K562 (cell line): ENCODE measurements around the gene DTNB. TPM values are rescaled to one million over a fixed set of nuclear protein-coding genes. Genes with fewer than 3 reads are reported as not detected.

Experiments
- PPARD ChIP-seq: fragments of 250-450 bp; sonication (Bioruptor Pico); IDR thresholded peaks from 2 replicates; pipeline ENCODE4 v1.8.0; 2022; ENCODE audit warnings: inconsistent platforms, mild to moderate bottlenecking, moderate library complexity
- RAD21 ChIP-seq, 2 experiments: fragments of 250-450 bp in 1 of 2; fragments of 450-650 bp in 1 of 2; sonication (Bioruptor Pico) in 1 of 2; formaldehyde crosslinking in 1 of 2; IDR thresholded peaks in 1 of 2; conservative IDR thresholded peaks in 1 of 2; 2 replicates each; pipeline versions ENCODE4 v1.4.0 to v1.8.0; 2020 to 2022; ENCODE audit warnings: mild to moderate bottlenecking in 2 of 2, moderate library complexity in 1 of 2
- TSHZ1 ChIP-seq: fragments of 250-450 bp; sonication (Bioruptor Pico); IDR thresholded peaks from 2 replicates; pipeline ENCODE4 v1.4.0; 2020; ENCODE audit warnings: mild to moderate bottlenecking, moderate library complexity
- ZNF354B ChIP-seq: fragments of 250-450 bp; sonication (Bioruptor Pico); IDR thresholded peaks from 2 replicates; pipeline ENCODE4 v1.4.0; 2020
- ZNF507 ChIP-seq: conservative IDR thresholded peaks from 2 replicates; pipeline ENCODE4 v1.6.1; 2017; ENCODE audit warnings: missing genetic modification characterization, missing compliant biosample characterization
- microRNA counts: library from miRNA; unstranded; fragments of <30 nt; microRNA quantifications from one replicate; lab custom pipeline; 2016
- microRNA-seq: library from miRNA; unstranded; fragments of <30 nt; microRNA quantifications from one replicate; pipeline ENCODE4, GENCODE V29; 2018; ENCODE audit warnings: borderline microRNAs expressed
- polyA plus RNA-seq, 8 experiments: library from polyadenylated mRNA; depleted of rRNA in 4 of 8; stranded (reverse) in 5 of 8; unstranded in 3 of 8; fragments of >200 nt; fragmentation: Nextera tagmentation in 2 of 8; fragmentation: Illumina TruSeq in 1 of 8; extraction: Ambion mirVana in 2 of 8; extraction: Trizol in 1 of 8; gene quantifications; 2 replicates each; pipeline versions ENCODE4 v1.2.1 to v1.2.3, GENCODE V29; 2011 to 2014; ENCODE audit warnings: inconsistent platforms in 1 of 8, missing spikeins in 1 of 8
- small RNA-seq: library from RNA; depleted of rRNA; stranded (forward); fragments of <200 nt; gene quantifications from one replicate; pipeline ENCODE3, GENCODE V24; 2014
- total RNA-seq, 7 experiments: library from RNA; depleted of rRNA in 6 of 7; stranded (reverse); fragments of >200 nt in 6 of 7; fragmentation: Illumina TruSeq in 2 of 7; extraction: Trizol in 2 of 7; gene quantifications; 2 replicates each; pipeline versions ENCODE4 v1.2.1 to v1.2.3, GENCODE V29; 2011 to 2021; ENCODE audit warnings: low replicate concordance in 1 of 7

The DTNB gene
- total and polyA plus RNA-seq, 9 of the 15 experiments (the other 6 are each of a cell fraction or from before 2014, with no cell fraction given): 0.18 to 2.0 (median 0.77) TPM; not detected in 2

- no peak for TF ChIP-seq PPARD (CRISPR knock-in tag)
- no peak for TF ChIP-seq ZNF507 (tag)
- TF ChIP-seq TSHZ1 (CRISPR knock-in tag): no peak
- TF ChIP-seq RAD21 (CRISPR knock-in tag; conservative IDR thresholded peaks at IDR 0.05 in 1 of 2, IDR thresholded peaks at IDR 0.05 in 1 of 2): no peak
- TF ChIP-seq ZNF354B (CRISPR knock-in tag): no peak
Measured at GRCh38 chr2:25328152-25329085, 345.0 kb downstream of the DTNB start (continued).

MicroRNAs encoded within 50 kb of the gene (microRNA counts, 767-probe panel; counts per million panel counts)
- microRNA hsa-miR-1301 (lab: Ali Mortazavi, UCI): 1,139 counts per million, percentile 25 among the panel's probes with 10 or more counts

Small RNA genes lying within 50 kb of the gene (microRNA-seq; reads per million reads assigned to microRNA genes)
- 5.3 reads per million, percentile 48 among the genes with 10 or more reads in this experiment for gene MIR1301

Small RNA genes lying within 50 kb of the gene (small RNA-seq; reads per million reads assigned to genes)
- 0.33 reads per million for gene MIR1301
- not detected for gene RF00019

Other genes with a start within 250 kb of the DTNB start
- 7.4 and 9.8 TPM in 2 replicates for gene ASXL2, start 204.9 kb upstream of the DTNB start, total RNA-seq (2014; rRNA removed)
- 9.0 and 9.7 TPM in 2 replicates for gene ASXL2, start 204.9 kb upstream of the DTNB start, total RNA-seq (2014; rRNA removed; fragmentation: Illumina TruSeq; extraction: Trizol)
- gene ASXL2, start 204.9 kb upstream of the DTNB start, total RNA-seq (2015; rRNA removed; fragmentation: Illumina TruSeq; extraction: Trizol): 8.6 and 9.1 TPM in 2 replicates
- gene ASXL2, start 204.9 kb upstream of the DTNB start, total RNA-seq (2021): 23.3 and 25.9 TPM in 2 replicates
- 14.9 and 17.0 TPM in 2 replicates for gene ASXL2, start 204.9 kb upstream of the DTNB start, polyA plus RNA-seq (2011; rRNA removed)
- gene ASXL2, start 204.9 kb upstream of the DTNB start, polyA plus RNA-seq (2014; fragmentation: Illumina TruSeq; extraction: Trizol): 15.5 and 17.4 TPM in 2 replicates
- 1 to 10 TPM; 2.2 to 2.5 TPM for gene ASXL2, start 204.9 kb upstream of the DTNB start, polyA plus RNA-seq (2014; fragmentation: Nextera tagmentation; extraction: Ambion mirVana)
- gene ASXL2, start 204.9 kb upstream of the DTNB start, polyA plus RNA-seq (2014; rRNA removed): 8.8 and 9.5 TPM in 2 replicates